Measurements from ENCODE around the gene IL17RD. TPM values are rescaled to one million over a fixed set of nuclear protein-coding genes. Genes with fewer than 3 reads are reported as not detected.
A peak's percentile ranks its signal among the peaks of the same experiment; 100 is the strongest.

The IL17RD gene
- total and polyA plus RNA-seq, 11 donors, result 1.4 to 11.3 (median 5.4) TPM

GRCh38 chr3:57060089-57060821, 104.9 kb downstream of the IL17RD start, which contains the start of gene SPATA12:
Gene SPATA12 (plus strand): TSS chr3:57060664. CDS start chr3:57073695, 13,031 bp downstream.
- intact Hi-C loops (cut with DNase I), result loop anchor here in 1 of 10 donors (10.0 kb wide), 1 partner anchor 55 kb away; no protein-coding TSS in a partner anchor
- peak in 4 of 5 donors; percentile 46 to 81 (median 58) for DNase-seq

DNA sequence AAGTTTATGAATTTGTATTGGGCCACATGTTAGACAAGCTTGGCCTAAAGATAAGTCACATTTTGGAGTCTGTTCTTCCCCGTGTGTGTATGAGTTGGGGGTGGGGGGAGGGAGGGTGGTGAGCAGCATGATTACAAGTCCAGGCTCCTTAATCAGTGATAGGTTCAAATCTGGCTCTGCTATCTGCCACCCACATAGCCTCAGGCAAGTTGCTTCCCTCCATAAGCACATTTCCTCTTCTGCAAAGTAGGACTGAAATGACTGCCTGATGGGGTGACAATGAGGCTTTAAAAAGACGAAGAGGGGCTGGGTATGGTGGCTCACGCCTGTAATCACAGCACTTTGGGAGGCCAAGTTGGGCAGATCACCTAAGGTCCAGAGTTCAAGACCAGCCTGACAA, 105.7 kb downstream of the IL17RD start:
- no peaks in the 10 kb centered on the region for H3K27me3 ChIP-seq

More at GRCh38 chr3:57060089-57060821, 104.9 kb downstream of the IL17RD start, which contains the start of gene SPATA12:
- Histone ChIP-seq H3K36me3 (no peaks in the 10 kb centered on the region), H3K27me3 (no peaks in the 10 kb centered on the region), H3K9me3 (no peaks in the 10 kb centered on the region), H3K4me1 (peaks cover 0 to 44% (median 8%) of the 10 kb centered on the region in 12 donors), H3K27ac (peak within 1 kb of the TSS in 2 of 12 donors; percentile 38 to 77), H3K4me3 (no peak within 1 kb of the TSS)
- WGBS, 4 donors, result 66 to 71% (median 69%) methylated on average over 11 of the region's 11 CpGs
- ATAC-seq, result peak in 3 of 4 donors; percentile 93 to 95 (median 95)
- TF ChIP-seq CTCF (IDR thresholded peaks at IDR 0.05) (no peak), POLR2A (IDR thresholded peaks at IDR 0.05) (no peak)

GRCh38 chr3:57057351-57057750, 107.8 kb downstream of the IL17RD start:
- ATAC-seq (no peak), DNase-seq (no peak)
- no peak overlapping the region for H3K27ac ChIP-seq
- no peaks in the 10 kb centered on the region for H3K9me3 ChIP-seq
- H3K4me1 ChIP-seq, result peaks cover 0 to 22% (median 5%) of the 10 kb centered on the region in 12 donors
- TF ChIP-seq CTCF (IDR thresholded peaks at IDR 0.05), result no peak
- TF ChIP-seq POLR2A (IDR thresholded peaks at IDR 0.05), result no peak
- H3K36me3 ChIP-seq, result no peaks in the 10 kb centered on the region
- no peak overlapping the region for H3K4me3 ChIP-seq
- H3K27me3 ChIP-seq, result no peaks in the 10 kb centered on the region
- intact Hi-C loops (cut with DNase I), result no loop called here
- 73 to 88% (median 78%) methylated on average over 6 of the region's 6 CpGs for WGBS, 4 donors

More for the DNA sequence above, 105.7 kb downstream of the IL17RD start:
- Histone ChIP-seq H3K4me1 (peaks cover 0 to 42% (median 8%) of the 10 kb centered on the region in 12 donors), H3K9me3 (no peaks in the 10 kb centered on the region), H3K4me3 (no peak overlapping the region), H3K36me3 (no peaks in the 10 kb centered on the region), H3K27ac (peak overlapping the region in 1 of 12 donors; percentile 77)
- WGBS, 4 donors, result 74 to 80% (median 77%) methylated on average over 3 of the region's 3 CpGs
- no peak for TF ChIP-seq POLR2A (IDR thresholded peaks at IDR 0.05)
- no peak for TF ChIP-seq CTCF (IDR thresholded peaks at IDR 0.05)
- ATAC-seq, result no peak
- DNase-seq, result no peak
- intact Hi-C loops (cut with DNase I), result no loop called here

DNA sequence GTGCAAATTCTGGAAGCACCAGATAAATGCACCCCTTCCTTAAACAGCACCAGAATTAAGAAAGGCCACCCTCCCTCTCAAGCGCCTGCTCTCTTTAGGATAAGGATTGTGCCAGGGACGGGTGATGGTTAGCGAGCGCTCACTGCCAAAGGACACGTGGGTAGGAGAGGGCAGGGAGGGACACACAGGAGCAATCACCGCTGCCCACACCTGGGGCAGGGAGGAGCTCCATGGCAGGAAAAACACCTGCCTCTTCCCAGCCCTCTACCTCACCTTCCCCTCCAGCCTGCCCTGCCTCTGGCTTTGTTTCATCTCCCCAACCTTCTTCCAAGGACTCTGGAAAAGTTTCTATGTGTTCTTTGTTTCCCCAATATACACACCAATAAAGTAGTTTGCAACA, 112.0 kb downstream of the IL17RD start:
- no peak for ATAC-seq
- TF ChIP-seq CTCF (IDR thresholded peaks at IDR 0.05), result no peak
- TF ChIP-seq POLR2A (IDR thresholded peaks at IDR 0.05), result no peak
- intact Hi-C loops (cut with DNase I), result no loop called here
- no peaks in the 10 kb centered on the region for H3K9me3 ChIP-seq
- H3K4me3 ChIP-seq, result no peak overlapping the region
- 80 to 86% (median 83%) methylated on average over 6 of the region's 6 CpGs for WGBS, 4 donors
- H3K36me3 ChIP-seq, result no peaks in the 10 kb centered on the region
- peaks cover 0 to 7% (median 0%) of the 10 kb centered on the region in 12 donors for H3K4me1 ChIP-seq
- H3K27me3 ChIP-seq, result no peaks in the 10 kb centered on the region
- no peak for DNase-seq
- no peak overlapping the region for H3K27ac ChIP-seq

Data from heart left ventricle (tissue), 16 donors.